K562 (cell line): Measurements from ENCODE around the gene BCL7C. TPM values are rescaled to one million over a fixed set of nuclear protein-coding genes. Genes with fewer than 3 reads are reported as not detected.
A peak's percentile ranks its signal among the peaks of the same experiment; 100 is the strongest.

Experiments used
- ATF3 ChIP-seq, 2 experiments: fragments of 450-650 bp in 1 of 2; sonication (generic) in 1 of 2; formaldehyde crosslinking in 1 of 2; IDR thresholded peaks in 1 of 2; conservative IDR thresholded peaks in 1 of 2; 2 replicates each; pipeline versions ENCODE4 v1.6.1 to v1.8.1; 2016 to 2023; ENCODE audit warnings: mild to moderate bottlenecking in 2 of 2, moderate library complexity in 2 of 2, inconsistent platforms in 1 of 2, missing genetic modification reagents in 1 of 2
- ELF4 ChIP-seq: fragments of 450-650 bp; formaldehyde crosslinking; IDR thresholded peaks from 2 replicates; pipeline ENCODE4 v1.4.0; 2022; ENCODE audit warnings: missing genetic modification characterization
- ETV6 ChIP-seq, 3 experiments: fragments of 150-350 bp in 1 of 3; sonication (generic) in 1 of 3; formaldehyde crosslinking in 1 of 3; IDR thresholded peaks; 2 replicates each; pipeline versions ENCODE4 v1.6.1 to v1.8.0; 2014 to 2022; ENCODE audit warnings: borderline replicate concordance in 2 of 3, low read depth in 2 of 3, antibody characterized with exemption in 1 of 3, low read length in 1 of 3, mild to moderate bottlenecking in 1 of 3, missing genetic modification reagents in 1 of 3
- FOS ChIP-seq: IDR thresholded peaks from 3 replicates; pipeline ENCODE4 v1.6.1; 2011; ENCODE audit not compliant: insufficient read length; ENCODE audit errors: extremely low read depth
- FOXO4 ChIP-seq: fragments of 450-650 bp; formaldehyde crosslinking; IDR thresholded peaks from 2 replicates; pipeline ENCODE4 v1.4.0; 2020; ENCODE audit warnings: mild to moderate bottlenecking, moderate library complexity
- HNRNPUL1 ChIP-seq: fragments of 200-400 bp; formaldehyde crosslinking; IDR thresholded peaks from 2 replicates; pipeline ENCODE4 v1.6.1; 2017; ENCODE audit warnings: low read length
- ILK ChIP-seq: fragments of 450-650 bp; IDR thresholded peaks from 2 replicates; pipeline ENCODE4 v1.6.1; 2016; ENCODE audit warnings: missing genetic modification characterization, low read depth, mild to moderate bottlenecking, missing compliant biosample characterization, moderate library complexity, borderline replicate concordance
- RBBP5 ChIP-seq: fragments of 200-600 bp; sonication (generic); IDR thresholded peaks from 2 replicates; pipeline ENCODE4 v1.6.1; 2012; ENCODE audit warnings: borderline replicate concordance, mild to moderate bottlenecking, low read length, control low read depth, inconsistent platforms; ENCODE audit not compliant: insufficient read depth, poor library complexity, severe bottlenecking
- TOE1 ChIP-seq, 2 experiments: fragments of 450-650 bp in 1 of 2; sonication (generic) in 1 of 2; formaldehyde crosslinking in 1 of 2; IDR thresholded peaks; 2 replicates each; pipeline versions ENCODE4 v1.7.1 to v1.8.0; 2016 to 2022; ENCODE audit warnings: borderline replicate concordance in 2 of 2, mild to moderate bottlenecking in 2 of 2, antibody characterized with exemption in 1 of 2, inconsistent platforms in 1 of 2, low read depth in 1 of 2, missing genetic modification reagents in 1 of 2, moderate library complexity in 1 of 2
- ZNF408 ChIP-seq: fragments of 250-450 bp; sonication (Bioruptor Pico); IDR thresholded peaks from 2 replicates; pipeline ENCODE4 v1.4.0; 2020; ENCODE audit warnings: low read depth, mild to moderate bottlenecking, moderate library complexity
- polyA plus RNA-seq, 8 experiments: library from polyadenylated mRNA; depleted of rRNA in 4 of 8; stranded (reverse) in 5 of 8; unstranded in 3 of 8; fragments of >200 nt; fragmentation: Nextera tagmentation in 2 of 8; fragmentation: Illumina TruSeq in 1 of 8; extraction: Ambion mirVana in 2 of 8; extraction: Trizol in 1 of 8; gene quantifications; 2 replicates each; pipeline versions ENCODE4 v1.2.1 to v1.2.3, GENCODE V29; 2011 to 2014; ENCODE audit warnings: inconsistent platforms in 1 of 8, missing spikeins in 1 of 8
- total RNA-seq, 7 experiments: library from RNA; depleted of rRNA in 6 of 7; stranded (reverse); fragments of >200 nt in 6 of 7; fragmentation: Illumina TruSeq in 2 of 7; extraction: Trizol in 2 of 7; gene quantifications; 2 replicates each; pipeline versions ENCODE4 v1.2.1 to v1.2.3, GENCODE V29; 2011 to 2021; ENCODE audit warnings: low replicate concordance in 1 of 7

The BCL7C gene
- total and polyA plus RNA-seq, 9 of the 15 experiments (the other 6 are each of a cell fraction or from before 2014, with no cell fraction given) = 1.7 to 85.8 (median 19.6) TPM

GRCh38 chr16:30921748-30922419 is 28.0 kb upstream of the BCL7C start (continued):
- TF ChIP-seq ATF3 (IDR thresholded peaks at IDR 0.05) = no peak
- TF ChIP-seq ATF3 (CRISPR knock-in tag; conservative IDR thresholded peaks at IDR 0.05) = peak; percentile 60; the same call in 1 of the 2 replicates
- no peak for TF ChIP-seq FOXO4 (CRISPR knock-in tag)
- TF ChIP-seq TOE1 (IDR thresholded peaks at IDR 0.05; ENCODE audit: borderline replicate concordance) = no peak
- no peak for TF ChIP-seq TOE1 (CRISPR knock-in tag; IDR thresholded peaks at IDR 0.05; ENCODE audit: borderline replicate concordance, low read depth)
- no peak for TF ChIP-seq FOS
- no peak for TF ChIP-seq ETV6 (IDR thresholded peaks at IDR 0.05; ENCODE audit: borderline replicate concordance in 1 of 2, low read depth in 2 of 2, low read length in 1 of 2)
- no peak for TF ChIP-seq ETV6 (CRISPR knock-in tag; IDR thresholded peaks at IDR 0.05; ENCODE audit: borderline replicate concordance)
- no peak for TF ChIP-seq ELF4 (CRISPR knock-in tag)
- TF ChIP-seq ILK (tag) = no peak
- no peak for TF ChIP-seq HNRNPUL1
- 0 out of 2 replicates have a peak, but pooled peaks have one; percentile 34 for TF ChIP-seq ZNF408 (CRISPR knock-in tag)
- TF ChIP-seq RBBP5 = peak; percentile 39
- TF ChIP-seq, all 486 proteins: peak for 90
